SU-DHL-6 (cell line): ENCODE results near the gene LRRK1.

Source experiments
- H2AFZ ChIP-seq: fragments of 200-600 bp; sonication (generic); 2 replicates; pipeline ENCODE4 v1.6.1; 2014; ENCODE audit warnings: low read depth, mild to moderate bottlenecking, moderate library complexity, mixed read lengths, antibody characterized with exemption, low read length; ENCODE audit not compliant: severe bottlenecking
- H3F3A ChIP-seq: fragments of 200-600 bp; shearing (Covaris generic); 2 replicates; pipeline ENCODE4 v1.6.0; 2016; ENCODE audit warnings: antibody characterized with exemption, mild to moderate bottlenecking; ENCODE audit not compliant: insufficient read depth
- H3K27ac ChIP-seq: fragments of 200-600 bp; sonication (generic); 2 replicates; pipeline ENCODE4 v1.5.1; 2016; ENCODE audit warnings: low read depth, mild to moderate bottlenecking, low read length, moderate library complexity, mixed read lengths
- H3K27me3 ChIP-seq: fragments of 200-600 bp; sonication (generic), shearing (Covaris generic); 2 replicates; pipeline ENCODE4 v1.6.0; 2014; ENCODE audit warnings: mild to moderate bottlenecking, low read length
- H3K36me3 ChIP-seq: fragments of 200-600 bp; sonication (generic); 2 replicates; pipeline ENCODE4 v1.6.1; 2014; ENCODE audit warnings: mild to moderate bottlenecking, low read length, mixed read lengths
- H3K4me2 ChIP-seq: fragments of 300-600, 200-600 bp; shearing (Covaris generic), sonication (generic); 2 replicates; pipeline ENCODE4 v1.6.0; 2014; ENCODE audit warnings: low read length, low read depth, mild to moderate bottlenecking; ENCODE audit not compliant: poor library complexity, severe bottlenecking
- H3K4me3 ChIP-seq: fragments of 200-600 bp; sonication (generic); 2 replicates; pipeline ENCODE4 v1.5.1; 2014; ENCODE audit warnings: antibody characterized with exemption, low read length, mild to moderate bottlenecking, mixed read lengths; ENCODE audit not compliant: insufficient read depth, poor library complexity, severe bottlenecking
- H3K79me2 ChIP-seq: fragments of 200-600 bp; sonication (generic); 2 replicates; pipeline ENCODE4 v1.6.1; 2014; ENCODE audit warnings: mild to moderate bottlenecking, low read length, moderate library complexity; ENCODE audit not compliant: insufficient read depth
- H3K9ac ChIP-seq: fragments of 200-600 bp; sonication (generic); 2 replicates; pipeline ENCODE4 v1.7.0; 2014; ENCODE audit warnings: mild to moderate bottlenecking, low read length
- H3K9me2 ChIP-seq: fragments of 200-600 bp; sonication (generic); replicated peaks from 2 replicates; pipeline ENCODE4 v1.6.1; 2014; ENCODE audit warnings: low read length; ENCODE audit not compliant: insufficient read depth
- H3K9me3 ChIP-seq: fragments of 200-600 bp; sonication (generic); 2 replicates; pipeline ENCODE4 v1.6.1; 2014; ENCODE audit warnings: low read length, mixed read lengths; ENCODE audit not compliant: insufficient read depth
- H4K20me1 ChIP-seq: fragments of 200-600 bp; sonication (generic); 2 replicates; pipeline ENCODE4 v1.6.1; 2014; ENCODE audit warnings: low read depth, mild to moderate bottlenecking, antibody characterized with exemption, low read length, moderate library complexity, mixed read lengths
- EZH2phosphoT487 ChIP-seq: fragments of 200-600 bp; sonication (generic), shearing (Covaris generic); conservative IDR thresholded peaks from 2 replicates; pipeline ENCODE4 v1.6.1; 2018; ENCODE audit warnings: mild to moderate bottlenecking, antibody characterized with exemption, low read length, moderate library complexity, mixed read lengths
- TF ChIP-seq, protein P1 (sequence below): fragments of 200-600 bp; sonication (generic); IDR thresholded peaks from one replicate; pipeline ENCODE4 v1.5.1; 2017; ENCODE audit warnings: antibody characterized with exemption, mild to moderate bottlenecking, low read length, moderate library complexity; ENCODE audit not compliant: insufficient read depth, poor library complexity, severe bottlenecking

LRRK1 gene

DNA sequence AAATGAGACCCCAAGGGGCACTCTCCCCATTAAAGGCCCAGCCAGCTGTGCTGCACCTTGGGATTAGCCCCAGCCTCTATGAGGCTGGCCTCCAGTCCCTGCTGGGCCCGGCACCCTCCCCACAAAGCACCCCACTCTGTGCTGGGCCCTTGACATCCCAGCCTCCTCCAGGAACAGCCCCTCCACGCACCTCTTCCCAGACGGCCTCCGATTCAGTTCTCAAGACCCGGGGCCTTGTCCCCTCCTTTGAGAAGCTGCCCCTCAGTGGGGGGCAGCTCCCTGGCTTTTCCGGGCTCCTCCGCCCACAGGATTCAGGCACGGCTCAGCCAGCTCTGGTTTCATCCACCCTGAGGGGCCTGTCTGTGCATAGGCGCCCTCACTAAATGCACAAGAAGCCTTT lies 144.1 kb downstream of the LRRK1 start:
- Histone ChIP-seq H3K27me3 (no peaks in the 10 kb centered on the region), H3K36me3 (peaks cover 13% of the 10 kb centered on the region; the same call in 1 of the 2 replicates)

DNA sequence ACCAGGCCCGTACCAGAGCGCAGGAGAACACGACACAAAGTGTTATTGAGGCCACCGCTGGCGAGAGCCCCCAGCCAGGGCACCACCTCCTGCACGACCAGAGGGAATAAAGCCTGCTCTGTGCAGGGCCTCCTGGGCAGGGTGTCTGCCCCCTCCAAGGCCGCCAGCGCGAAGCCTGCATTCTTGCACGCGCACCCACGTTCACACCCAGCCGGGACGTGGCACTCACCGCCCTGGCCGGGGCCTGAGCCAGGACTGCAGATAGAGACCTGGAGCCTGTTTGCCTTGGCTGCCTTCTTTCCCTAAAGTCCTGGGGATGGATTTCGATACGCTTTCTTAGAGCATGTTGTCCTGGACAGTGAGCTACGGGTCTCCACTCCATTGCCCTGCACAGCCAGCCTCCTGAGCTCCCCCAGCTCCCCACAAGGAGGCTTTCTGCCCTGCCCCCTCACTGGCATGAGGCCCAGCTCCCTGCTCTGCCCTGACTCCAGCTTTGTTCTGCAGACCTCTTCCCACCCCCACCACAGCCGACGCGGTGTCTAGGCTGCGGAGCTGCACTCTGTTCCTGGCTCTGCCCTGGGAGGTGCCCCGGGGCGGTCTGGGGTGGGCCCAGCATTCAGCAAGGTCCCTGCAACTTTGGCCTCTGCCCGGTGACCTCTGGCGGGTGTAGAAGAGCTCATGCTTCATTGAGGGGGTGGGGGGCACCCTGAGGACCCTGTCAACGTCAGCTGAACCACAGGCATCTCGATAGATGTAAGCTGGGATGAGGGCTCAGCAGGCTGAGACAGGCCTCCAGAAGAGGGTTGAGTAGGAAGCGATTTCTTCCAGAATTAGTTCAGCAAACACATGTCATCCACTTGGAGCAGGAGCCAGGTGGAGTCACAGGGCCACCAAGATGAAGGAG lies 145.0 kb downstream of the LRRK1 start:
- Histone ChIP-seq H3K36me3 (peaks cover 13% of the 10 kb centered on the region; the same call in 1 of the 2 replicates), H3K9me2 (no peaks in the 10 kb centered on the region), H3K9ac (no peak overlapping the region)

More for the DNA sequence above, 144.1 kb downstream of the LRRK1 start:
- no peak for TF ChIP-seq EZH2phosphoT487
- TF ChIP-seq, protein P1, sequence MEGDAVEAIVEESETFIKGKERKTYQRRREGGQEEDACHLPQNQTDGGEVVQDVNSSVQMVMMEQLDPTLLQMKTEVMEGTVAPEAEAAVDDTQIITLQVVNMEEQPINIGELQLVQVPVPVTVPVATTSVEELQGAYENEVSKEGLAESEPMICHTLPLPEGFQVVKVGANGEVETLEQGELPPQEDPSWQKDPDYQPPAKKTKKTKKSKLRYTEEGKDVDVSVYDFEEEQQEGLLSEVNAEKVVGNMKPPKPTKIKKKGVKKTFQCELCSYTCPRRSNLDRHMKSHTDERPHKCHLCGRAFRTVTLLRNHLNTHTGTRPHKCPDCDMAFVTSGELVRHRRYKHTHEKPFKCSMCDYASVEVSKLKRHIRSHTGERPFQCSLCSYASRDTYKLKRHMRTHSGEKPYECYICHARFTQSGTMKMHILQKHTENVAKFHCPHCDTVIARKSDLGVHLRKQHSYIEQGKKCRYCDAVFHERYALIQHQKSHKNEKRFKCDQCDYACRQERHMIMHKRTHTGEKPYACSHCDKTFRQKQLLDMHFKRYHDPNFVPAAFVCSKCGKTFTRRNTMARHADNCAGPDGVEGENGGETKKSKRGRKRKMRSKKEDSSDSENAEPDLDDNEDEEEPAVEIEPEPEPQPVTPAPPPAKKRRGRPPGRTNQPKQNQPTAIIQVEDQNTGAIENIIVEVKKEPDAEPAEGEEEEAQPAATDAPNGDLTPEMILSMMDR = no peak
- Histone ChIP-seq H3K9me2 (no peaks in the 10 kb centered on the region), H3K4me2 (no peak overlapping the region), H3K9me3 (no peaks in the 10 kb centered on the region), H3K9ac (peak overlapping the region; percentile 18; the same call in 1 of the 2 replicates), H3K79me2 (no peaks in the 10 kb centered on the region), H3K4me3 (no peak overlapping the region), H2AFZ (no peak overlapping the region), H3F3A (peaks cover 10% of the 10 kb centered on the region; the same call in 1 of the 2 replicates), H3K27ac (peak overlapping the region; percentile 74), H4K20me1 (no peaks in the 10 kb centered on the region)

DNA sequence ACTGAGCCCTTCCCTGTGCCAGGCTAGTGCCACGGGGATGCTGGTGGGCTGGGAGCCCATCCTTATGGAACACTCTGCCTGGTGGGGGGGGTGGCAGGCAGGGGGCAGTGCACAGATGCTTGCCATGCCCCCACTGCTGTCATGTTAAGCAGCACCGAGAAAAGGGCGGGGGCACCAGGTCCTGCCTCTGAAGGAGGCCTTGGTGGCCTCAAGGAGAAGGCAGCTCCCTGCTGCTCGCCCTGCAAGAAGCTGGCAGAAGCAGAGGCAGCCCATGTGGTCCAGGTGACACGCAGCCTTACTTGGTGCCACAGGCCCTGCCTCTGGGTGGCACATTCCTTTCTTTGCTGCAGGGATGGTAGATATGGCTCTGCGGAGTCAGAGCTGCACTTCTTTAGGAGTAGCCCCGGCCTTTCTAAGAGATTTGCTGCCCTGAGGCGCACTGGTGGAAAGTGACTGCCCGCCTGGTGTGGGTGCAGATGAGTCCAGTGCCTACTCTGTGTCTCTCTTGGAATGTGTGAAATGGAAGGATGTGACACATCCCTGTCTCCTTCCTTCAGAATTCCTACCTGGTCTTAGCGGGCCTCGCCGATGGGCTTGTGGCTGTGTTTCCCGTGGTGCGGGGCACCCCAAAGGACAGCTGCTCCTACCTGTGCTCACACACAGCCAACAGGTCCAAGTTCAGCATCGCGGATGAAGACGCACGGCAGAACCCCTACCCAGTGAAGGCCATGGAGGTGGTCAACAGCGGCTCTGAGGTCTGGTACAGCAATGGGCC lies 145.8 kb downstream of the LRRK1 start:
- H3K9me3 ChIP-seq = no peaks in the 10 kb centered on the region
- TF ChIP-seq, protein P1 = no peak
- TF ChIP-seq EZH2phosphoT487 = no peak
- H3K9ac ChIP-seq = no peak overlapping the region
- no peaks in the 10 kb centered on the region for H4K20me1 ChIP-seq
- H3K79me2 ChIP-seq = no peaks in the 10 kb centered on the region
- no peak overlapping the region for H3K27ac ChIP-seq
- peaks cover 10% of the 10 kb centered on the region; the same call in 1 of the 2 replicates for H3F3A ChIP-seq
- no peaks in the 10 kb centered on the region for H3K27me3 ChIP-seq
- H3K9me2 ChIP-seq = no peaks in the 10 kb centered on the region
- peaks cover 15% of the 10 kb centered on the region; the same call in 1 of the 2 replicates for H3K36me3 ChIP-seq
- no peak overlapping the region for H3K4me3 ChIP-seq
- no peak overlapping the region for H2AFZ ChIP-seq
- no peak overlapping the region for H3K4me2 ChIP-seq

More for the DNA sequence above, 145.0 kb downstream of the LRRK1 start:
- Histone ChIP-seq H4K20me1 (no peaks in the 10 kb centered on the region), H3K27me3 (no peaks in the 10 kb centered on the region), H3K9me3 (no peaks in the 10 kb centered on the region), H2AFZ (no peak overlapping the region), H3K4me3 (no peak overlapping the region), H3K4me2 (no peak overlapping the region), H3K79me2 (no peaks in the 10 kb centered on the region), H3K27ac (no peak overlapping the region), H3F3A (peaks cover 10% of the 10 kb centered on the region; the same call in 1 of the 2 replicates)
- TF ChIP-seq, protein P1 = no peak
- no peak for TF ChIP-seq EZH2phosphoT487
